Stimulated activated CD8-positive, alpha-beta memory T cell treated with anti-CD3 and anti-CD28 coated beads, Interleukin-4, amount 100 ng/mL, for 24 hours (primary cell): Measurements from ENCODE around the gene SHISA9.

Source experiments
- DNase-seq: peaks from one replicate; pipeline ENCODE4 v3.0.0-alpha.2; 2020; ENCODE audit warnings: low read depth

SHISA9 gene

GRCh38 chr16:12951976-12952375 is 50.6 kb downstream of the SHISA9 start:
- no peak for DNase-seq

- DNase-seq: no peak
Measured at GRCh38 chr16:12958366-12958765, 57.0 kb downstream of the SHISA9 start.

GRCh38 chr16:12959072-12959471 is 57.7 kb downstream of the SHISA9 start:
- DNase-seq: no peak

GRCh38 chr16:12961626-12962025 is 60.2 kb downstream of the SHISA9 start:
- no peak for DNase-seq

- DNase-seq: no peak
Measured at GRCh38 chr16:12964461-12964860, 63.1 kb downstream of the SHISA9 start.

- no peak for DNase-seq
Measured at GRCh38 chr16:12965274-12965804, 63.9 kb downstream of the SHISA9 start.

- no peak for DNase-seq
Measured at GRCh38 chr16:12971241-12971640, 69.8 kb downstream of the SHISA9 start.

- DNase-seq: no peak
Measured at GRCh38 chr16:12972246-12972645, 70.8 kb downstream of the SHISA9 start.

GRCh38 chr16:12975766-12976165 is 74.4 kb downstream of the SHISA9 start:
- no peak for DNase-seq

GRCh38 chr16:12976496-12976895 is 75.1 kb downstream of the SHISA9 start:
- DNase-seq: no peak

- no peak for DNase-seq
Measured at GRCh38 chr16:12976936-12977335, 75.5 kb downstream of the SHISA9 start.

GRCh38 chr16:12985516-12985915 is 84.1 kb downstream of the SHISA9 start:
- DNase-seq: no peak

GRCh38 chr16:12988071-12988470 is 86.7 kb downstream of the SHISA9 start:
- no peak for DNase-seq

GRCh38 chr16:12992066-12992465 is 90.7 kb downstream of the SHISA9 start:
- no peak for DNase-seq

- no peak for DNase-seq
Measured at GRCh38 chr16:12994402-12994801, 93.0 kb downstream of the SHISA9 start.

GRCh38 chr16:12995721-12996372 is 94.4 kb downstream of the SHISA9 start:
- DNase-seq: no peak

GRCh38 chr16:12998361-12999085 is 97.1 kb downstream of the SHISA9 start:
- DNase-seq: no peak

GRCh38 chr16:12999368-12999767 is 98.0 kb downstream of the SHISA9 start:
- DNase-seq: no peak

GRCh38 chr16:13005721-13006247 is 104.4 kb downstream of the SHISA9 start:
- no peak for DNase-seq

- DNase-seq: no peak
Measured at GRCh38 chr16:13012601-13013000, 111.2 kb downstream of the SHISA9 start.

GRCh38 chr16:13013043-13013442 is 111.6 kb downstream of the SHISA9 start:
- DNase-seq: no peak

- DNase-seq: no peak
Measured at GRCh38 chr16:13014476-13014875, 113.1 kb downstream of the SHISA9 start.

- no peak for DNase-seq
Measured at GRCh38 chr16:13018026-13018425, 116.6 kb downstream of the SHISA9 start.
